Mucosa of descending colon (tissue), 3 donors: ENCODE data around the gene MAGI1. TPM values are rescaled to one million over a fixed set of nuclear protein-coding genes. Genes with fewer than 3 reads are reported as not detected.

Source experiments
- ATAC-seq: fragments of 200-7000 bp; cut with Tn5 transposase; one replicate; pipeline ENCODE4 v1.9.1; 2020; ENCODE audit warnings: mild to moderate bottlenecking, moderate library complexity
- DNase-seq, 3 donors: peaks; one replicate each; pipeline ENCODE4 v3.0.0-alpha.2; 2020
- H3K36me3 ChIP-seq: fragments of 200-600 bp; one replicate; pipeline ENCODE4 v1.8.0; 2021; ENCODE audit warnings: low read depth, mild to moderate bottlenecking
- H3K4me1 ChIP-seq: fragments of 200-600 bp; one replicate; pipeline ENCODE4 v1.8.0; 2021; ENCODE audit warnings: low read depth, mild to moderate bottlenecking
- H3K4me3 ChIP-seq: fragments of 200-600 bp; one replicate; pipeline ENCODE4 v1.8.0; 2021; ENCODE audit warnings: mild to moderate bottlenecking
- H3K9me3 ChIP-seq: fragments of 200-600 bp; one replicate; pipeline ENCODE4 v1.8.0; 2021; ENCODE audit warnings: mild to moderate bottlenecking
- CTCF ChIP-seq: fragments of 200-600 bp; IDR thresholded peaks from one replicate; pipeline ENCODE4 v1.8.0; 2022; ENCODE audit warnings: antibody characterized with exemption, mild to moderate bottlenecking
- intact Hi-C, 2 donors: fragments of 100-400 bp; cut with DNase I in 1 of 2; cut with micrococcal nuclease in 1 of 2; formaldehyde crosslinking; loops; one replicate each; pipeline versions ENCODE4 v1.11.0 to v1.11.1; 2022; cut with DNase I, micrococcal nuclease
- total RNA-seq, 3 donors: library from RNA; stranded (reverse); fragmentation: NEBNext Ultra II Directional in 2 of 3; extraction: Animal tissue kit (Norgen Biotek cat#: 25700) in 2 of 3; gene quantifications; one replicate each; pipeline versions ENCODE4 v1.2.1 to v1.2.4, GENCODE V29; 2021 to 2023
- donor health status: DM: no; HTN: no; CAD: no; lungs with moderate emphysema.
- donor health status: DM: no; HTN: no; CAD: no.
- donor health status: DM: no; HTN: yes; CAD: no.

The MAGI1 gene
- total RNA-seq, 3 donors from 2014 or later: 41.9 to 59.6 (median 45.6) TPM

DNA sequence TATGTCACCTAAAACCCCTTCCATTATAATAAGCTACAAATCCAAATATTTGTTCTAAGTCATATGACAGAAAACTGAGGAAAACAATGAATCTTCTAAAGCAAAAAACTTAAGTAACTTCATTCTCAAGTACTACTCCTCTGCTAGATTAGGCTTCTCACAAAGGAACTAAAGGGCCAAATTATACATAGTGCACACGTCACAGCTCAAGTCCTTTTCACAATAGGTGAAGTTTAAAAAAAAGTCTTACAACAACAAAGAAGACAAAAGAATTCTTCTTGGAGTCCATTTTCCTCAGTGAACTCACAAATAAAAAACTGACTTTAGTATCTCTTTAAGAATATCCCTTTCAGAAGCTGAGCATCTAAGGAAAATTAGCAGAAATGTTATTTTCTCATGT is 479.9 kb downstream of the MAGI1 start:
- Histone ChIP-seq H3K4me3 (no peak overlapping the region), H3K36me3 (no peaks in the 10 kb centered on the region), H3K4me1 (peaks cover 4% of the 10 kb centered on the region), H3K9me3 (no peaks in the 10 kb centered on the region)
- intact Hi-C loops: no loop called here
- DNase-seq (no peak), ATAC-seq (no peak)
- TF ChIP-seq CTCF: no peak

GRCh38 chr3:65557899-65558564 is 480.7 kb downstream of the MAGI1 start:
- no peak for TF ChIP-seq CTCF
- ATAC-seq: no peak

GRCh38 chr3:65556934-65557577 is 481.7 kb downstream of the MAGI1 start:
- Histone ChIP-seq H3K4me1 (peaks cover 4% of the 10 kb centered on the region), H3K4me3 (no peak overlapping the region), H3K36me3 (no peaks in the 10 kb centered on the region), H3K9me3 (no peaks in the 10 kb centered on the region)
- intact Hi-C loops: no loop called here
- DNase-seq (no peak), ATAC-seq (no peak)
- no peak for TF ChIP-seq CTCF

More at GRCh38 chr3:65557899-65558564, 480.7 kb downstream of the MAGI1 start:
- Histone ChIP-seq H3K4me1 (peaks cover 4% of the 10 kb centered on the region), H3K36me3 (no peaks in the 10 kb centered on the region), H3K9me3 (no peaks in the 10 kb centered on the region), H3K4me3 (no peak overlapping the region)
- DNase-seq: no peak
- intact Hi-C loops: no loop called here

- no peaks in the 10 kb centered on the region for H3K36me3 ChIP-seq
- H3K9me3 ChIP-seq: no peaks in the 10 kb centered on the region
- no peak for ATAC-seq
- intact Hi-C loops: no loop called here
- no peak for TF ChIP-seq CTCF
- no peaks in the 10 kb centered on the region for H3K4me1 ChIP-seq
- H3K4me3 ChIP-seq: no peak overlapping the region
- no peak for DNase-seq
Measured at GRCh38 chr3:65552434-65552833, 486.3 kb downstream of the MAGI1 start.

- H3K4me1 ChIP-seq: no peaks in the 10 kb centered on the region
- intact Hi-C loops: no loop called here
- no peak overlapping the region for H3K4me3 ChIP-seq
- DNase-seq (no peak), ATAC-seq (no peak)
- H3K36me3 ChIP-seq: no peaks in the 10 kb centered on the region
- no peak for TF ChIP-seq CTCF
- no peaks in the 10 kb centered on the region for H3K9me3 ChIP-seq
Measured at GRCh38 chr3:65551945-65552344, 486.8 kb downstream of the MAGI1 start.
